ENCODE data around the gene RARG.
A peak's percentile ranks its signal among the peaks of the same experiment; 100 is the strongest.

Gene RARG

DNA sequence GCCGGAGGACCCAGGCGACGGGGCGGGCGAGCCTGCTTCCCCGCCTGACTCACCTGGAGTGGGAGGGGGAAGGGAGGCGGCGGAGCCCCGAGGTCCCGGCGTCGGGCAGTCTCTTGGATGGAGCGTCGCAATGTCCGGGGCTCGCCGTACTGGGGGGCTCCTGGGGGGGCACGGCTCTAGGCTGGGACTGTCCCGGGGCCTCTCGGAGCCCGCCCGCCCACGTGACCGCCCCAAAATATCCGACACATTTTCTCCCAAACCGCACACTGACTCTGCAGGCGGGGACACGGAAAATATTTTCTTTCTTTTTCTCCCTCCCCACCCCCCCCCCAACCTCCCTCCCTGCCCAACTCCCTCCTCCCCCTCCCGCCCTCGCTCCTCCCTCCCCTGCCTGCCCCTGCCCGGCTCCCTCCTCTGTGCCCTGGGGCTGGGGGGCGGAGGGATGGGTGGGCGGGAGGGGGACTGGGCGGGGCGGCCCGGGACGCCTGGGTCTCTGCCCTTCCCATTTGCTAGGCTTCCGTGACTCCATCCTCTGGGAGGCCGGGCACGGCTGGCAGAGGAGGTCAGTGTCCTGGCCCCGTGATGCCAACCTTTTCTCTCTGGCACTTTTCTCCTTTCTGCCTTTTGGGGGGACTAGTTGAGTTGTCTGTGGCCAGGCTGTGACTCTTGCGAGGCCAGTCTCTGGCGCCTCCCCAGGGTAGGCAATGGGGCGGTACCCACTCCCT is at the start of gene RARG:
Gene RARG (minus strand): TSS at position 289 of the 725 bp plus-strand sequence. CDS start 4,664 bp downstream, outside the sequence.
- peak in 1 of 2 donors; percentile 57 for DNase-seq (ENCODE audit: low read depth in 2 of 2)

DNA sequence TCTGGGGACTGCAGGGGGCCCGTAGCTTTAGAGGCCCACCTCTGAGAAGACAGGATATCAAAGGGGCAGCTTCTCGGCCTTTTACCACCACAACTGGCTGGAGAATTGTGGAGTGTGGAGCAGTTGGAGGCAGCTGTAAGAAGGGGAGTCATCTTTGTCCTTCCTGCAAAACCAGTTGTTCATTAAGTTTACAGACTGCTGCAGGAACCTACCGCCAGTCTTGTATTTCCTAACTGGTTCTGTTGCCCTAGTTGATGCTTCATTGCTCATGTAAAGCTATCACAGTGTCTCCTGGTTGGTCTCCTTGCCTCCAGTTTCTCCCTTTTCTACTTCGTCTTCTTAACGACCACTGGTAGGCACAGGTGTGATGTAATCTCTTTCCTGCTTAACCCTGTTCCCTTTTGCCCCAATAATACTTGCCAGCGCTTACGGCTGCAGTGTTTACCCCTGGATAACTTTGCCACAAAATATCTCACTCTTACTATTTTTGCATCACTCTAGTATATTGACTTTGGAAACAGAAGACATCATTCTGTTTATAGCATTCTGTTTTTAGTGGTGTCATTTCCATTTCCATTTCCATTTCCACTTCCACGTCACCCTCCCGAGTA is 48.0 kb upstream of the RARG start:
- no peak for DNase-seq (ENCODE audit: low read depth in 2 of 2)

DNA sequence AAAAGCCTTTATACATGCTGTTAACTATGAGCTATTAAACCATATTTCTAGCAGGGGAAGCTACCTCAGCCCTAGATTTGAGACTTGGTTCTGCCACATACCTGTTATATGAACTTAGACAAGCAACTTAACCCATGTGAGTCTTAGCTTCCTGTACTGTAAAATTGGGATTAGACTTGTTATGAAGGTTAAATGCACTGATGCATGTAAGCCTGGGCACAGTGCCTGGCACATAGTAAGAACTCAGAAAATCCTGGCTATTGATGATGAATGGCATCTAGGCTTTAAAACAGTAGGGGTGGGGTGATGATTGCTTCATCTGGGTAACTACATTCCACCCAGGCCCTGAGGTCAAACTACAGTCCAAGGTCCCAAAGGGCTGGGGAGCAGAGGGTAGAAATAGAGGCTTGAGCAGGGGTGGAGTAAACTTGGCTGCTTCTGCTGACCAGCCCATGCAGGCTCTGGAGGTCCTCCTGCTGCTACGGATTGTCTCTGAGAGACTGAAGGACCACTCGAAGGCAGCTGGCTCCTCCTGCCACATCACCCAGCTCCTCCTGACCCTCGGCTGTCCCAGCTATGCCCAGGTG is 47.4 kb upstream of the RARG start:
- no peak for DNase-seq (ENCODE audit: low read depth in 2 of 2)

DNA sequence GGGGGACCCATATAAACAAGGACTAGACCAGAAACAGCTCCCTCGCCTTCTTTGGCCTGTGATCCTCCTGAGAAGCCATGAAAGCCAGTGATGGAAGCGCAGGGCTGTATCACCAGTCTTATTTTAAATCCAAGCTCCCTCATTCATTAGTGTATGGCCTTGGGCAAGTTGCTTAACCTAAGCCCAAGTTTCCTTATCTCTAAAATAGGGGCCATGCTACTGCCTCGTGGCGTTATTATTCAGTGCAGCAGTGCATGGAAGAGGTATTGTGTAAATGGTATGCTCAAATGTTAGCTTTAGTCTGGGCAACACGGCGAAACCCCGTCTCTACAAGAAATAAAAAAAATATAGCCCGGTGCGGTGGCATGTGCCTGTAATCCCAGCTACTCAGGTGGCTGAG is 46.0 kb upstream of the RARG start:
- no peak for DNase-seq (ENCODE audit: low read depth in 2 of 2)

DNA sequence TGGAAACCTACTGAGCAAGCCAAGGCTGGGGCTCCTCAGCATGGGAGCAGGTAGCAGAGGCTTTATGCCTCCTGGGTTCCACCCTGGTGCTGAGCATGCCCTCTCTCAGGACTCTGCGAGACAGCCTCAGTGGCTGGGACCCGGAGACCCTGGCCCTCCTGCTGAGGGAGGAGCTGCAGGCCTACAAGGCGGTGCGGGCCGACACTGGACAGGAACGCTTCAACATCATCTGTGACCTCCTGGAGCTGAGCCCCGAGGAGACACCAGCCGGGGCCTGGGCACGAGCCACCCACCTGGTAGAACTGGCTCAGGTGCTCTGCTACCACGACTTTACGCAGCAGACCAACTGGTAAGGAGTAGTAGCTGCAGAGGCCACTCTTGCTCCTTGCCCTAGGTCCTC is 44.5 kb upstream of the RARG start:
- DNase-seq (ENCODE audit: low read depth in 2 of 2) = no peak

DNA sequence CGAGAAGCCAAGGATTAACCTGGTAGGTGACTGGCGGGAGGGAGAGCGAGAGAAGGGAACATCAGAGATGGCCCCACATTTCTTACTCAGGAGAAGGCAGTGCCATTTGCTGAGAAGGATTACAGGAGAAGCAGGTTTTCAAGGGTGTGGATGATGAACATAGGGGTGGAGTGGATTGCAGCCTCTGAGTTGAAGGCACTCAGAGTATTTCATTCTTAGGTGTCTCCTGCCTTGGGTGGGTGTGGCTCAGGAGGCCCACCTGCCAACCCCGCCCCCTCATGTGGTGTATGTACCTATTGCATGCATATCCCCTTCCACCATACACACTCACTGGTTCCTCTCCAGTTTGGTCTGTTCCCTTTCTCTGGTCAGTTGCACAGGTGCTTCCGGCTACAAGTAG is 42.4 kb upstream of the RARG start:
- DNase-seq (ENCODE audit: low read depth in 2 of 2) = no peak

DNA sequence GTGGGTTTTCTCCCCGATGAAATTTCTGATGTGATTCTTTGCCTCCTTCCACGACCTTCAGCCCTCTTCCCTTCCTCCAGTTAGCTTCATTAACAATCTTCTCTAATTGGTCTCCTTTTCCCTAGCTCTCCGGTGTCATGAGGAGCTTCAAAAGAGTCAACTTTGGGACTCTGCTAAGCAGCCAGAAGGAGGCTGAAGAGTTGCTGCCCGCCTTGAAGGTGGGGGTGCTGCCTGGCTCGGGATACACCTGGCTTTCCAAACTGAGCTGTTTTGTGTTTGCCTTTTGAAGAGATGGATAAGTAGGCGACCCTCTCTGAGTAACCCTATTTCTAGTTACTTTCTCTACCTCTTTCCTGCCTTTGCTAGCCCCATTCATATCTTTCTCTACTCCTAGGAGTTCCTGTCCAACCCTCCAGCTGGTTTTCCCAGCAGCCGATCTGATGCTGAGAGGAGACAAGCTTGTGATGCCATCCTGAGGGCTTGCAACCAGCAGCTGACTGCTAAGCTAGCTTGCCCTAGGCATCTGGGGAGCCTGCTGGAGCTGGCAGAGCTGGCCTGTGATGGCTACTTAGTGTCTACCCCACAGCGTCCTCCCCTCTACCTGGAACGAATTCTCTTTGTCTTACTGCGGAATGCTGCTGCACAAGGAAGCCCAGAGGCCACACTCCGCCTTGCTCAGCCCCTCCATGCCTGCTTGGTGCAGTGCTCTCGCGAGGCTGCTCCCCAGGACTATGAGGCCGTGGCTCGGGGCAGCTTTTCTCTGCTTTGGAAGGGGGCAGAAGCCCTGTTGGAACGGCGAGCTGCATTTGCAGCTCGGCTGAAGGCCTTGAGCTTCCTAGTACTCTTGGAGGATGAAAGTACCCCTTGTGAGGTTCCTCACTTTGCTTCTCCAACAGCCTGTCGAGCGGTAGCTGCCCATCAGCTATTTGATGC is 36.9 kb upstream of the RARG start:
- DNase-seq (ENCODE audit: low read depth in 2 of 2) = no peak

DNA sequence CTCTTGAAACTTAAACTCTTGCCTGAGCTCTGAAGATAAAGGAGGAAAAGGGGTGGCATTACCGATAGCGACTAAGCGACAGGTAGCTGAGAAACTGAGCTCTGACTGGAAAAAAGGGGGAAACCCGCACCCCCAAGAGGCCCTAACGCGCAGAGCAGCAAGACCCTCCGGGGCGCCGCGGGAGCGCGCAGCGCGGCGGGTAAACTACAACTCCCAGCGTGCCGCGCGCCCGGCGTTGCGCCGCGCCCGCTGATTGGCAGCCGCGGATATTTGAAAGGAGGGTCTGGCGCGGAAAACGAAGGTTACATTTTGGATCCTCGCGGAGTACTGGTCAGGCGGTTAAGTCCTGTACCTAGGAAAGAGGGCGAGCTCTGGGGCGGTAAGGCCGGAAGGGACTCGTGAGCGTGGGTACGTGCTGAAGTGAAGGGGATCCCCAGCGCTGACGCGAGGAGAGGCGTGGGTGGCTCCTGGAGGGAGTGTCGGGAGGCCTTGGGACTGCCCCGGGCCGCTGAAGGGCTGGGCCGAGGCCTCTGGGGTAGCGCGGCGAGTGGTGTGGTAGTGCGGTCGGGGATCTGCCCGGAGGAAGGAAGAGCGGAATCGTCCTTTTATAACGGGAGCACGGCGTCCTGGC is 36.1 kb upstream of the RARG start, which contains the start of gene ESPL1:
Gene ESPL1 (plus strand): TSS at position 301 of the 631 bp plus-strand sequence. CDS start 468 bp downstream, outside the sequence.
- peak; percentile 33 to 63 for DNase-seq (ENCODE audit: low read depth in 2 of 2)

DNA sequence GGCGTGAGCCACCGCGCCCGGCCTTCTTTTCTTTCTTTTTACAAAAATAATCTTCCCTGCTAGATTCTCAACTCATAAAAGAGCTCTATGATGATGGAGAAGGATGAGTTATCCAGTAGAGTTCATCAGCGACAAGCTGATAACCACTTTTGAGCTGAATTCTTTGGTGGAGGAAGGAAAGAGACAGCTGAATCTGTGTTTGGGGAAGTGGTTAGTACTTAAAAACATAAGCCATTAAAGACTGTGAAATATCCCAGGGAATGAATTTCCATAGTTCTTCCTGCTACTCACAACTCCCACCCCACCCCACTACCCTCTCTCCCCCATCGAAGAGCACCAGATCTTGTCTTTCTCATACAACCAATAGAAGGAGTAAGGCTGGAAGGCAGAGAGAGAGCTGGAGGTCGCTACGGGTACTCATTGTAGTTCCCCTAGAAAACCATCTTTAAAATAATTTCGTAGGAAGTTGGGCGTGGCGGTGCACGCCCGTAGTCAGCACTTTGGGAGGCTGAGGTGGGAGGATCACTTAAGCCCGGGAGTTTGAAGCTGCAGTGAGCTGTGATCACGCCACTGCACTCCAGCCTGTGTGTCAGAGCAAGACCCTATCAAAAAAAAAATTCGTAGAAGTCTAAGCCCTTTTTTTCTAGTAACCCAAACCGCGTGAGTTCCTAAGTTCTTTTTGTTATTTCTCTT is 35.4 kb upstream of the RARG start:
- DNase-seq (ENCODE audit: low read depth in 2 of 2) = no peak

DNA sequence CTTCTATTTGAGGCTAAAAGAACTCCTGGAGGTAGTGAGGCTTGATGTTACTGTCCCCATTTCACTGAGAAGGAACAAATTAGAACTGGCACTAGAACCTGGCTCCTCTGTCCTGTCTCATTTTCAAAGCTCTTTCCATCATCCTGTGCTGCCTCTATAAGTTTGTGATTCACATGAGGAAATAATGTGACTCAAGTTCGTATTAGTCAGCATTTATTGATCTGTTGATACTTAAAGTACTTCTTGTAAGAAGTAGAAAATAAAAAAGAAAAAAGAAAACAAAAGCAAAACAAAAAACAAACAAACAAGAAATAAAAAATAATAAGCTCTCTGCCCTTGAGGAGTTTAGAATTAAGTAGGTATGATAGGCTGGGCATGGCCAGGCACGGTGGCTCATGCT is 33.8 kb upstream of the RARG start:
- DNase-seq (ENCODE audit: low read depth in 2 of 2) = no peak

DNA sequence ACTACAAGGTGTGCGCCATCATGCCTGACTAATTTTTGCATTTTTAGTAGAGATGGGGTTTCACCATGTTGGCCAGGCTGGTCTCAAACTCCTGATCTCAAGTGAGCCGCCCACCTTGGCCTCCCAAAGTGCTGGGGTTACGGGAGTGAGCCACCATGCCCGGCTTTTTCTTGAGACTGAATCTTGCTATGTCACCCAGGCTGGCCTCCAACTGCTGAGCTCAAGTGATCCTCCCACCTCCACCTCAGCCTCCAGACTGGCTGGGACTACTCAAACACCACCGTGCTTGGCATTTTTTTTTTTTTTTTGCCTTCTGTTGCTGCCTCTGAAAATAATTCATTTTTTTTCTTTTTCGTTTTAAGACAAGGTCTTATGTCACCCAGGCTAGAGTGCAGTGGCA is 27.9 kb upstream of the RARG start:
- DNase-seq (ENCODE audit: low read depth in 2 of 2) = no peak

DNA sequence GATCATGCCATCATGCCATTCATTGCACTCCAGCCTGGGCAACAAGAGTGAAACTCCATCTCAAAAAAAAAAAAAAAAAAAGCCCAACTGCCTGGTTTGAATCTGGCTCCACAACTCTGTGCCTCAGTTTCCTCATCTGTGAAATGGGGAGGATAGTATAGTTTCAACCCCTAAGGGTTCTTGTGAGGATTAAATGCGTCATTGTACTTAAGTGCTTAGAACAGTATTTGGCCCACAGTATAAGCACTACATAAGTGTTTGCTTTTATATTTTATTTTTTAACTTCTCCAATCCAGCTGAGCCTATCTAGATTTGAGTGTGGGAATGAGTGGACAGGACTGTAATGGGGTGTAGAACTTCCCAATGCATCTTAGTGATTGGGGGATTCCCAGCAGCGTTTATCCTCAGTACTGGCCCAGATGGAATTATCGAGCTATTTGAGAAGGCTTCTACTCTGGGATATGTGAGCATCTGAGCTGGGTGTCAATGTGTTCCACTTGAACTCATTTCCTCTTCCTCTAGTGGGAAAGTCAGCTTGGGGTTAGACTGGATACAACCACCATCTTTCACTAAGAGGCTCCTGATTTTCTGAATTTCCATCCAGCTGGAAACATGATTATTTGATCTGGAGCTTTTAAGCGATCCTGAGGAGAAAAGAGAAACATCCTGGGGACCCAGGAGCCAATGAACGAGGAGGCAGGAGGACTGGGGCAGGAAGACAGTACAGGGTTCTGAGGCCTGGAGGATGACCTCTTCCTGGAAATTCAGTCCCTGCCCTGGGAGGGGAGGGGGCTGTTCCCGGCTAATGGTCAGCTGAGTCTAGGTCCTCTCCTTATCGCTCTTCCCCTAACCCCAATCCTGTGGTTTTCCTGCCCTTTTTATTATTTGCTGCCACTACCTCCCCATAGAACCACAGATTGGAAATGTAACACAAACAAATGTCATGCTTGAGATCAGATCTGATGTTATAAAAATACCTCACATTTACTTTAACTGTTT is 26.8 kb upstream of the RARG start:
- DNase-seq (ENCODE audit: low read depth in 2 of 2) = no peak

DNA sequence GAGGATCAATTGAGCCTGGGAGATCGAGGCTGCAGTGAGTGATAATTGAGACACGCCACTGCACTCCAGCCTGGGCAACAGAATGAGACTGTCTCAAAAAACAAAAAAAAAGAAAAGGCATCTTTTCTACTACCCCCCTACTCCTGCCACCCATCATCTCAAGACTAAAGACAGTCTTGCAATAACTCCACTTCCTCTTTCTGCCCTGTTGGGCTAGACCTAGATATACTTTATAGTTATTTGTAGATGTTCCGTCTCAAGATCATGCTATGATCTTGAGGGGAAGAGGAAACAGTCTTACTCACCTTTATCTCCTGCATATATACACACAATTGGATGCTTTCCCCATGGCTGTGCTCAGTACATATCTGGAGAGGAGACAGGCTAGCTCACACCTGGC is 24.0 kb upstream of the RARG start:
- DNase-seq (ENCODE audit: low read depth in 2 of 2) = no peak

DNA sequence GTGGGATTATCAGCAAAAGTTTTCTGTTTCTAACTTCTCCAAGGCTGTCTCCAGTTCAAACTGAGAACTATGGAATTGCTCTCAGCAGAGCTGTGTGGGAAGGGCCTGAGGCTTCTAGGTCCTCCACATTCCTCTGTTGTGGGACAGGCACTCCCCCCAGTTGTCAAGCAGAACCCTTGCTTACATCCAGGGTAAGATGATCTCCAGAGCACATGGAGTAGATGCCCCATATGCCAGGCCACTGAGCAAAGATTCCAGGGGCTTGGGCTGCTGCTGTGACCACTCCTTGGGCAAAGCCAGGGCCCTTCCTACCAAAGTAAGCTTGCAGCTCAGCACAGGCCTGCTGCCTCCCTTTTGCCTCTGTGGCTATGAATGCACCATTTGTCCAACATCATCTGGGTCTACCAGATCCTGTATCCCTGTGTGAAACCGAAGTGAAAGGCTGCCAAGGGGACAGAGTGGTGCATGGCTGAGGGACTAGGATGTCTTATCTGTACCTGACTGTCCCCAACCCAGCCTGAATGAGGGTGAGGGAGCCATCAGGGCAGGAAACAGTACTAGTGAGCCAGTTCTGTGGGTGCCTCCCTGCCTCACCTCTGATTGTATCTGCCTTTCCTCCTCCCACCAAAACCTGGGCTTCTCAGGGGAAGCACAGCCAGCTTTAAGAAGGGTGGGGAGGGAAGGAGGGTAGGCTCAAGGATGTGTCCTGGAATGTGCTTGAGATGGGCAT is 23.0 kb upstream of the RARG start:
- no peak for DNase-seq (ENCODE audit: low read depth in 2 of 2)

DNA sequence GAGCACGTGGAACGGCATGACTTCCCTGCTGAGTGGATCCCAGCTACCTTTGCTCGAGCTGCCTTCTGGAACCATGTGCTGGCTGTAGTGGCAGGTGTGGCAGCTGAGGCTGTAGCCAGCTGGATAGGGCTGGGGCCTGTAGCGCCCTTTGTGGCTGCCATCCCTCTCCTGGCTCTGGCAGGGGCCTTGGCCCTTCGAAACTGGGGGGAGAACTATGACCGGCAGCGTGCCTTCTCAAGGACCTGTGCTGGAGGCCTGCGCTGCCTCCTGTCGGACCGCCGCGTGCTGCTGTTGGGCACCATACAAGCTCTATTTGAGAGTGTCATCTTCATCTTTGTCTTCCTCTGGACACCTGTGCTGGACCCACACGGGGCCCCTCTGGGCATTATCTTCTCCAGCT is 21.3 kb upstream of the RARG start:
- no peak for DNase-seq (ENCODE audit: low read depth in 2 of 2)

DNA sequence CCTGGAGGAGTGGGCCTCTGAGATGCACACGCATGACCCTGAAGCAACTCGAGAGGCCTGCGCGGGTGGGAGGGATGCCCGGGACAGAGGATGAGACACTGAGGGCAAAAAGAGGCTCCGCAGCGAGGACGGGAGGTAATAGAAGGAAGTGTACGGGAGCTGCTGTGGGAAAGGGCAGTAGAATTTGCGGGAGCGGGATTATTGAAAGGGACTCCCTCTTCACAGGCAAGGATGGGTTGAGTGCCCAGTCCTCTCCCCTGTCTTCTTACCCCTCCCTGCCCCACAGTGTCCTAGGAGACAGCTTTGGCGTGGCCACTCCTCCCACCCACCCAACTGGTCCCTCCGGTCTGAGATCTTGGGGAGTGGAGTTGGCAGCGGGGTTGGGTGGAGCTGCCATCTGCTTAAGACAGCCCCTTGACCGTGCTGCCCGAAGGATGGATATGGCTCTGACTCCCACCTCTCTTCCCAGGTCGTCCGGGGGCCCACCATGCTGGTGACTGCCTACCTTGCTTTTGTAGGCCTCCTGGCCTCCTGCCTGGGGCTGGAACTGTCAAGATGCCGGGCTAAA is 20.4 kb upstream of the RARG start:
- no peak for DNase-seq (ENCODE audit: low read depth in 2 of 2)

DNA sequence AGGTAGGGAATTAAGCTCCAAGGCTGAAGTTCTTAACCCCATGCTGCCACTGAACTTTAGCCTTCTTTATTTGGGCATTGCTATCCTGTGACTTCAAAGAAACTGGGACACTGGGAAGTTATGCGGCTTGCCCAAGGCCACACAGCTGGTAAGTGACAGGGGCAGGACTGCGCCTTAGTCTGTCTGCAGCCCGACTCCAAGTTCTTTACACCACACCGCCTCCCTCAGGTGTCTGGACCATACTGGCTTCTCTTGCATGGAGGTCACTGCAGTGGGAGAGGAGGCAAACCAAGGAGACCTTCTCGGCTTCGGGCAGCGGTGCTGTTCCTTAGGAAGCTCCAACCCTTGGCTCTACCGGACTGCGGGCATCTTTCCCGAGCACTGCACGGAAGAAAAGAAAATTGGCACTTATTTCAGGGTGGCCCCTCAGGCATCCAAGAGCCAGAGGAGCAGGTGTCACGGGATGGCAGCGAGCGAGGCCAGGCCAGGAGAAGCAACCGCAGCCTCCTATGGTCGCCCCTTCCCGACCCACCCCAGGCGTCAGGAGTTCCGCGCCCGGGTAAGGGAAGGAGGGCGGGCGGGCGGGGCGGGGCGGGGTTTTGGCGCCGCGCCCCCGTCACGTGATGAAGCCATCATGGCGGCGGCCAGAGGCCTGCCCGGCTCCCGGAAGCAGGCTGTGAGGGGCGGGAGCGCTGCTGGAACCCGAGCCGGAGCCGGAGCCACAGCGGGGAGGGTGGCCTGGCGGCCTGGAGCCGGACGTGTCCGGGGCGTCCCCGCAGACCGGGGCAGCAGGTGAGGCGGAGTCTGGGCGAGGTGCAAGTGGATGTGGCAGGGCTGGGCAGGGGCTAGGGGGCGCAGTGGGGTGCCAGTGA is 19.7 kb upstream of the RARG start:
- peak in 1 of 2 donors; percentile 39 for DNase-seq (ENCODE audit: low read depth in 2 of 2)

DNA sequence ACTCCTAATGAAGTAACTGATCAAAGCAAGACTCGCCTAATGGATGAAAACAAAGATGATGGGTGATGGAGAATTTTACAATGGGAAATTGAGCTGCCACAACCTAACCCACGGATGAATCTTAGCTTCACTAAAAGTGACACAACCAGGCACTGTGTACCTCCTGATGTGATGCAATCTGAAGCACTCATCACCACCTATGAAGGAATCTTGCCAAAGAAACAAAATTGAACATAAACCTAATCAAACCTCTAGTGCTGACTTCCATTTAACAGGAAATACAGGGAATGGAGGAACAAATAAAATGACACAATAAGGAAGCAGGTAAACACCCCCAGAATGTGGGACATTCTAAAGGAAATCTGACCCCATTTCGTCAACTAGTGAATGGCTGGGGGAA is 13.3 kb upstream of the RARG start:
- DNase-seq (ENCODE audit: low read depth in 2 of 2) = no peak
